HG02678 (cell line): ENCODE results near the gene C18orf32.
"Not testable (repeated sequence)": the region's sequence is repeated elsewhere in the genome, so short reads cannot be mapped to it uniquely, and the experiment has no call there.

Experiments
- ATAC-seq: cut with Tn5 transposase; IDR thresholded peaks from one replicate; pipeline ENCODE4 v1.9.1; 2021; ENCODE audit warnings: mild to moderate bottlenecking, moderate library complexity; ENCODE audit not compliant: unreplicated experiment

C18orf32 gene

GRCh38 chr18:49472459-49472858 lies 14.6 kb downstream of the C18orf32 start:
- no peak for ATAC-seq

- no peak for ATAC-seq
Observed at GRCh38 chr18:49471532-49471931, 15.5 kb downstream of the C18orf32 start.

DNA sequence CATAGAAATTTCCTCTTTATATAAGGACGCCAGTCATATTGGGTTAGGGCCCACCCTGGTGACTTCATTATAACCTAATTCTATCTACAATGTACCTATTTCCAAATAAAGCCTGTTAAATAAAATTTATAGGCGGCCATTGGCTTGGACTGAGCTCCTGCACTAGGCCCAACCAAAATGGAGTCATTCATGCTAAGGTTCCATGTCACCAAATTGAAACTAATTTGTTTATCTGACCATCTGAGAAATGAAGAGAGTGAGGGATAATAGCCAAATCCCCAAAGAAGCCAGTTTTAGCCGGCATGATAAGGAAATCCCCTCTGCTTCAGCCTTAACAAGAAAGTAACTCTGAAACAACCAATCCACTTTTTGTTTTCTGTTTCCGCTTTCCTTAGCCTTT lies 19.4 kb downstream of the C18orf32 start:
- ATAC-seq, result no peak

DNA sequence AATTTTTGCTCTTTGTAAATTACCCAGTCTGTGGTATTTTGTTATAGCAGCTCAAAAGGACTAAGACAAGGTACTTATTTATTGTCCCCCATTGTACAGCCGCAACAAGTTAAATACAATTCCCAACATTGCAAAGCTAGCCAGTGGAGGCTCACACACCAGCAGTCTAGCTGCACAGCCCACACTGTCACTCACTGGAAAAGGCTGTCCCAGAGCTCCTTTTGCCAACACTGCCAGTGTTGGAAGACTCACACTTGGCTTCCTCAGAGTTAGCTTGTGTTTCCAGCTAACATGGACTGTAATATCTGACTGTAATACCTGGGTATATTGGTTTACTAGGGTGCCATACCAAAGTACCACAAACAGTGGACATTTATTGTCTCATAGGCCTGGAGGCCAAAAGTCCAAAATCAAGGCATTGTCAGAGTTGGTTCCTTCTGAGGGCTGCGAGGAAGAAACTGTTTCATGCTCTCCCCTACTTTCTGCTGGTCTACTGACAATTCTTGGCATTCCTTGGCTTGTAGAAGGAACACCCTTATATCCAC lies 19.9 kb downstream of the C18orf32 start:
- no peak for ATAC-seq

DNA sequence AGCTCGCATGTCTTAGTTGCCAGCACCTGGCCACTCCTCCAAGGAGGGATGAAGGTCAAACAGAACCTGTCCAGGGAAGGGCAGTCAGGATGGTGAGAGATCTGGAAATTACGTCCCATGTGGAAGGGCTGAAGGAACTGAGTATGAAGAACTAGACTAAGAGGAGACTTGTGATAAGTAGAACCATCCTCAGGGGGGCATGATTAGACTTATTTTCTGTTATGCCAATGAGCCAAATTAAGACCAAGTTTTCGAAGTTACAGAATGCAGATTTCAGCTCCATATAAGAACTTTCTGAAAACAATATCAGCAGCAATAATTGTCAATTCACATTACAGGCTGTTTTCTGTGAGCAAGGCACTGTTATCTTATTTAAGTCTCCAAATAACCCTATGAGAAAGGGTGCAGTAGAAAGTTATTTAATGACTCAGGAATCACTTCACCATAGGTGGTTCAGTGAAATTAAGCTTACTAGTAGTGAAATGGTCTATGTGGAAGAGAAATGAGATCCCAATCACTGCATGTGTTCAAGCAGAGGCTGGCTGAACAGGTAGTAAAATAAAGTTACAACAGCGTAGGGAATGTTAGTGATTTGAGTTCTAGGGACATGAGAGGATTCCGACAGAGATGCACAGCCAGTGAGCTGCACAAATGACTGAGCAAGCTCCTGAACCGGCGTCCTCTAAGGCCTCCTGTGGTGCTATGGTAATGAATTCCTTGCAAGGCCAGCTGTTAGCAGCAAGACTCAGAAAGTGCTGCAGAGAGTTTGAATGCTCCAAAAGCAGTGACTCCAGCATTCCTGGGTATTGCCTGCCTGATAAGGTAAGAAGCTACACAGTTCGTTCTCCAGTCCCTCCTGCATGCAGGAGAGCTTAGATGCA lies 22.1 kb downstream of the C18orf32 start:
- no peak for ATAC-seq

DNA sequence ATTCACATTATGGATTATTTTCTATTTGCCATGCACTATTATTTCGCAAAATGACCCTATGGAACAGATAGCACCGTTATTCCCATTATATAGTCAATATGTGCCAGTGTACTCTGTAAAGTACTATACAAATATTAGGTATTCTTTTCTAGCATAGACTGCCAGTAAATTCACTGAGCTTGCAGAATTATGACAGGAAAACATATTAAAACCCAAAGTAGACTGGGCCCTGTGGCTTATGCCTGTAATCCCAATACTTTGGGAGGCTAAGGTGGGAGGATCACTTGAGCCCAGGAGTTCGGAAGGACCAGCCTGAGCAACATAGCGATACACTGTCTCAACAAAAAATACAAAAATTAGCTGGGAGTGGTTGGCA lies 25.4 kb downstream of the C18orf32 start:
- no peak for ATAC-seq

GRCh38 chr18:49460976-49461601 lies 25.9 kb downstream of the C18orf32 start:
- ATAC-seq, result no peak

DNA sequence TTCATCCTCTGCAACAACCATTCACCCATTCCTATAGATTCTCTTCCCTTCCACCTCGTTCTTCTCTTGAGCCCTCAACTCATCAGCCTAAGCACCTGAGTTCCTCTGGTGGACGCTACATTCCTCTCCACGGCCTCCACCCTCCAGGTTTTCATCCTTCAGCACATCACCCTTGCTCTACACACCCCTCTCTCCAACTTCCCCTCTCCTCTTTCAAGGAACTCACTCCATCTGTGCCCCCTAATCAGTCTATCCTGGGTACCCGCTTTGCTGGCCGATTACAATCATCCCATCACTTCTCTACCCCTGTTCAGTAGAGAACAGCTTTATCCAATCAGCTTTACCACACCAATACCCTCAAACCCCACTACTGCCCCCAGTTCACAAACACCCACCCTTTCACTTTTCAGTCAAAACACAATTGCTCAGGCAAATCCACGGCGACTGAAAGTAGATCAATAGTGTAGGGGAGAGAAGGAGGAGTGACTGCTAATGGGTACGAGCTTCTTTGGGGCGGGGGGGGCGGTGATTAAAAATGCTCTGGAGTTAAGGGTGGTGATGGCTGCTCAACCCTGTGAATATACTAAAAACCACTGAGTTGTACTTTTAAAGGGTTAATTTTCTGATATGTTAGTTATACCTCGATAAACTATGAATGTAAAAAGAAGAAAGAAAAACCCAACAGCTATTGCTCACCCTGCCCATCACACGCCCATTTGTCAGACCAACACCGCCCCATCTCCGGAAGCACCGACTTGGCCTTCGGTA lies 27.4 kb downstream of the C18orf32 start:
- ATAC-seq, result no peak

GRCh38 chr18:49457616-49458015 lies 29.4 kb downstream of the C18orf32 start:
- ATAC-seq, result no peak

GRCh38 chr18:49456794-49457193 lies 30.2 kb downstream of the C18orf32 start:
- no peak for ATAC-seq

- ATAC-seq, result not testable (repeated sequence)
Observed at GRCh38 chr18:49452534-49452933, 34.5 kb downstream of the C18orf32 start.

DNA sequence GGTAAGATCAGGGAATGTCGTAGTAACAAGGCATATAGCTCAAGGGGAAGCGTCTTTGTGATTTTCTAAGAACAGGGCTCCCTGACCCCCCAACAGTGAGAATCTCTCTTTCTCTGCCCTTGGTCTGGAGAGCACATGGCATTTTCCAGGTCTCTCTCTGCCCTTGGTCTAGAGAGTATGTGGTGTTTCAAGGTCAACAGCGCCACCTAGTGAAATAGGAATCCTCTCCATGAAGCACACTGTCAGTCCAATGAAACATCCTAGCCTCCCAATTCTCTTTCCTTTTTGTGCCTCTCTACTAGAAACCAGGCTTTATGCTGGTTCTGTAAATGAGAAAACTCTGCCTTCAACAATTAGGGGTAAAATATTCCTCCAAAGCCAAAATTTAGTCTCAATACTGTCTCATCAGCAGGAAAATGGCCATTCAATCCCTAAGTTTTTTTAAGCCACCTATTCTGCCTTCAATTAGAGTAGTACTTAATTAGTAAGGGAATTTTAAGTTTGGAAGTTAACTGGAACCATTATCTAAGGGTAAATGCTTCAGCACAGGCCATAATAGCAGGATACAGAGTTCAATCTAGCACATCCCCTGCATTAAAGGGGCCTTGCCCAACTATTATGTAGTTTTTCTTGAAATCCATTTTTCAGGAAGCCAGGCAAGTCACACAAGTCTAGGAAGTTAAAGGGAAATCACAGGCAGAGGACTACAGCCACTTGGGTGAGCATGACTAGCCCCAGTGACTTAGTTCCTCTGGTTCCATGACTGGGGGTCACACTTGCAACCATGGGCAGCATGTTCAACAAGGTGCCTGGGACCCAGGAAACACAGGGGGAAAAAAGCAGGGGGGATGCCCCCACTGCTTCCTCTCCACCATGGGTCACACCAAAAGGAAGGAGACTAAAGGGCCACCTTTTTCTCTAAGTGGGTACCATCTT lies 39.0 kb downstream of the C18orf32 start:
- ATAC-seq, result no peak

GRCh38 chr18:49446481-49446880 lies 40.6 kb downstream of the C18orf32 start:
- ATAC-seq, result no peak

DNA sequence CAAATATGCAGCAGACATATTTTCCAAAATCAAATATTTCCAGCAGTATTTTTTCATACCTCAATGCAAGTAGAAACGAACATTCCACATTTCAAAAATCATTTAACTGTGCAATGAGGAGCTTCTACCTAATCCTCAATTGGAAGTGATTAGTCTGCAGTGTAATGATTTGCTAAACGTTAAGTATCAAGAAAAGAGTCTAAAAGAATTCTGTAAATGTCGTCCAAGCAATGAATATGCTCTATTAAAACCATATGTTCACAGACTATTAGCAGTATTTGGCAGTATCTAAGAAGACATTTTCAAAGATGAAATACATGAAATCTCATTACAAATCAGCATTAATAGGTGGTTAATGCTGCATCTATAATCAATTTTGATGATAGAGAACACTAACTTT lies 42.5 kb downstream of the C18orf32 start:
- no peak for ATAC-seq

DNA sequence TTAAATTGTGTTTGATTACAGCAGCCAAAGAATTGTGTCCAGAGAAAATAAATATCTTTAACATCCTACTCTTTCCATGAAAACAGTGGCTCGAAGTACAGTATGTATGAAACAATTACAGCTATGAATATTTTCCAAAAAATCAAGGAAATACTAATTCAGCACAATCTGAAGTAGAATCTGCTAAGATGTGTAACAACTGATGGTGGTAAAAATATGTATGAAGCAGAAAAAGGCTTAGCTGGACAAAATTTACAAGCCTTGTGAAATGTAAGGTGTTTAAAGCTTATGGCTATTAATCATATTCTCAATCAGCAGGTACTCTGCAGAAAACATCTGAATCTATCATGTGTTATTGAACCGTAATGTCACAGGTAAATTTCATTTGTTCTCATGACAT lies 43.2 kb downstream of the C18orf32 start:
- no peak for ATAC-seq

DNA sequence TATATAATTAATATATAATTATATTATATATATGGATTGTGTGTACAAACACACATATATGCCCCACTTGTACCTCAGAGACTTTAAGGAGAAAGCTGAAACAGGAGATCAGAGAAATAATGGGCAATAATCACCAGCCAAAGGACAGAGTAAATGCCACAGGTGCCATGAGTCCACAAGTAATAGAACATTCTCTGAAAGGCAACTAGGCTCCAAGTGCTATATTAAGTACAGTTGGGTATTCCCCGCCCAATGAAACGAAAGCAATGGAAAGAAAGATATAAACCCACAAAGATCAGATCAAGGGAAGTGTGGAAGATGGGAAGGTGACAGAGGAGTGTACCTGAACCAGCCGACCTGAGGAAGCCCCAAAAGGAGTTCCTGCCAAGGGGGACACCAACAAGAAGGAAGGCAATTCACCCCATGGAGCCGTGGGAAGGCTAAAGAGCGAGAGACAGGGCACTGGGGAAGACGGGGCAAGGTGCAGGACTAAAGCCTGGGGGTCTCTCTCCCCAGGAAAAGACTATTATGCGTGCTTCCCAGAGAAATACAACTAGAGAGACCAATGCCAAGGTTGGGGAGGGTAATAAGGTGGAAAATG lies 45.6 kb downstream of the C18orf32 start:
- no peak for ATAC-seq

DNA sequence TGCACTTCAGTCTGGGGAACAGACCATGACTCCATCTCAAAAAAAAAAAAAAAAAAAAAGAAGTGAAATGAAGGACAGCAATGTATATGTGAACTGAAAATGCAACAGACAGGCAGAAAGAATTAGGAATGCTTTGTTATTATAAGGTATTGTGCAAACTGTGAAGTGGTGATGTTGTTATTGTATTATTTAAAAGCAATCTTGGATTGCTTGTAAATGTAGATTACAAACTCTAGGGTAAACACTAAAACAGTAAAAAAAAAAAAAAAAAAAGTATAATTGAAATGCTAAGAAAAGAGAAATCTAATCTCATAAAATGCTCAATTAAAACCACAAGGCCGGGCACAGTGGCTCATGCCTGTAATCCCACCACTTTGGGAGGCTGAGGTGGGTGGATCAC lies 51.9 kb downstream of the C18orf32 start:
- no peak for ATAC-seq

DNA sequence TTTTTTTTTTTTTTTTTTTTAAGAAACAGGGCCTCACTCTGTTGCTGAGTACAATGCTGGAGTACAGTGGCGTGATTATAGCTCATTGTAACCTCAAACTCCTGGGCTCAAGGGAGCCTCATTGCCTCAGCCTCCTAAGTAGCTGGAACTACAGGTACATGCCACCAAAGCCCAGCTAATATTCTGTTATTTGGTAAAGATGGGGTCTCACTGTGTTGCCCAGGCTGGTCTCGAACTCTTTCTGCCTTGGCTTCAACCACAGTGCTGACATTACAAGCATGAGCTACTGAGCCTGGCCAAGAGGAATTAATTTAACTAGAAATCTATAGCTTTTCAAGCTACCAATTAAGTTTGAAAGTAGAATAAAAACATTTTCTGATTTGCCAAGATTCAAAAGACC lies 54.4 kb downstream of the C18orf32 start:
- no peak for ATAC-seq

- no peak for ATAC-seq
Observed at GRCh38 chr18:49431165-49431962, 55.7 kb downstream of the C18orf32 start.
